ENCODE measurements around the gene PIGV. TPM values are rescaled to one million over a fixed set of nuclear protein-coding genes. Genes with fewer than 3 reads are reported as not detected.

Gene PIGV
- total RNA-seq, 2 experiments from 2014 or later: 10.3 to 18.0 TPM

- no peak for TF ChIP-seq CTCF (conservative IDR thresholded peaks at IDR 0.05; ENCODE audit: low read length)
- TF ChIP-seq EZH2phosphoT487 (IDR thresholded peaks at IDR 0.05; ENCODE audit: borderline replicate concordance, low read depth, low read length): no peak
- H3K4me1 ChIP-seq (ENCODE audit: insufficient read depth, low read length, poor library complexity, severe bottlenecking): peaks cover 4% of the 10 kb centered on the region
- ChIA-PET CTCF (ENCODE audit: unreplicated experiment) (no interaction called here), POLR2A (no interaction called here)
- H4K20me1 ChIP-seq (ENCODE audit: insufficient read depth, low read length): no peaks in the 10 kb centered on the region
- no peak overlapping the region for H3K4me3 ChIP-seq (ENCODE audit: low read depth, low read length, poor library complexity, severe bottlenecking)
- H2AFZ ChIP-seq (ENCODE audit: low read length): no peak overlapping the region
- intact Hi-C loops (cut with micrococcal nuclease; ENCODE audit: unreplicated experiment): no loop called here
- no peak overlapping the region for H3K27ac ChIP-seq (ENCODE audit: low read depth, low read length, poor library complexity, severe bottlenecking)
- peaks cover 90% of the 10 kb centered on the region for H3K36me3 ChIP-seq (ENCODE audit: insufficient read depth, low read length)
- H3K79me2 ChIP-seq (ENCODE audit: insufficient read depth, low read depth, low read length): no peaks in the 10 kb centered on the region
- H3K9me3 ChIP-seq (ENCODE audit: low read length): no peaks in the 10 kb centered on the region
- no peaks in the 10 kb centered on the region for H3K9me2 ChIP-seq (ENCODE audit: insufficient read depth, low read length)
- DNase-seq (ENCODE audit: low spot score): no peak
- BruUV-seq (replicated peaks): no TSS peak
- H3K4me2 ChIP-seq (ENCODE audit: low read length): no peak overlapping the region
These were observed 7.3 kb upstream of the PIGV start for GRCh38 chr1:26780344-26780957.

GRCh38 chr1:26781206-26781825, 6.4 kb upstream of the PIGV start:
- Histone ChIP-seq H3K4me2 (ENCODE audit: low read length) (no peak overlapping the region), H2AFZ (ENCODE audit: low read length) (no peak overlapping the region), H3K27ac (ENCODE audit: low read depth, low read length, poor library complexity, severe bottlenecking) (no peak overlapping the region), H3K4me1 (ENCODE audit: insufficient read depth, low read length, poor library complexity, severe bottlenecking) (peaks cover 12% of the 10 kb centered on the region), H4K20me1 (ENCODE audit: insufficient read depth, low read length) (no peaks in the 10 kb centered on the region), H3K9me3 (ENCODE audit: low read length) (no peaks in the 10 kb centered on the region), H3K9me2 (ENCODE audit: insufficient read depth, low read length) (no peaks in the 10 kb centered on the region), H3K36me3 (ENCODE audit: insufficient read depth, low read length) (peaks cover 81% of the 10 kb centered on the region), H3K4me3 (ENCODE audit: low read depth, low read length, poor library complexity, severe bottlenecking) (no peak overlapping the region), H3K79me2 (ENCODE audit: insufficient read depth, low read depth, low read length) (no peaks in the 10 kb centered on the region)
- DNase-seq (ENCODE audit: low spot score): no peak
- ChIA-PET POLR2A (interaction anchor here (0.7 to 0.8 kb wide), 2 partner anchors 22 to 36 kb away, joined by 3 read pairs; no protein-coding TSS in a partner anchor), CTCF (ENCODE audit: unreplicated experiment) (no interaction called here)
- TSS peak; percentile 59 for BruUV-seq (replicated peaks)
- TF ChIP-seq CTCF (conservative IDR thresholded peaks at IDR 0.05; ENCODE audit: low read length): no peak
- TF ChIP-seq EZH2phosphoT487 (IDR thresholded peaks at IDR 0.05; ENCODE audit: borderline replicate concordance, low read depth, low read length): no peak
- intact Hi-C loops (cut with micrococcal nuclease; ENCODE audit: unreplicated experiment): no loop called here

- Histone ChIP-seq H3K79me2 (ENCODE audit: insufficient read depth, low read depth, low read length) (no peaks in the 10 kb centered on the region), H3K4me2 (ENCODE audit: low read length) (no peak overlapping the region), H2AFZ (ENCODE audit: low read length) (no peak overlapping the region), H3K9me2 (ENCODE audit: insufficient read depth, low read length) (no peaks in the 10 kb centered on the region), H4K20me1 (ENCODE audit: insufficient read depth, low read length) (no peaks in the 10 kb centered on the region), H3K27ac (ENCODE audit: low read depth, low read length, poor library complexity, severe bottlenecking) (peak overlapping the region; percentile 0), H3K36me3 (ENCODE audit: insufficient read depth, low read length) (peaks cover 68% of the 10 kb centered on the region), H3K4me3 (ENCODE audit: low read depth, low read length, poor library complexity, severe bottlenecking) (no peak overlapping the region), H3K9me3 (ENCODE audit: low read length) (no peaks in the 10 kb centered on the region), H3K4me1 (ENCODE audit: insufficient read depth, low read length, poor library complexity, severe bottlenecking) (peaks cover 24% of the 10 kb centered on the region)
- TF ChIP-seq EZH2phosphoT487 (IDR thresholded peaks at IDR 0.05; ENCODE audit: borderline replicate concordance, low read depth, low read length): no peak
- intact Hi-C loops (cut with micrococcal nuclease; ENCODE audit: unreplicated experiment): no loop called here
- CTCF ChIA-PET (ENCODE audit: unreplicated experiment): no interaction called here
- POLR2A ChIA-PET: no interaction called here
- BruUV-seq (replicated peaks): no TSS peak
- no peak for DNase-seq (ENCODE audit: low spot score)
These were observed 5.1 kb upstream of the PIGV start for GRCh38 chr1:26782521-26783212.
